H9 (cell line): ENCODE data around the gene MYO5B. TPM values are rescaled to one million over a fixed set of nuclear protein-coding genes. Genes with fewer than 3 reads are reported as not detected.

Source experiments
- DNase-seq: peaks from one replicate; pipeline ENCODE4 v3.0.0-alpha.2; 2017
- H2AFZ ChIP-seq: one replicate; pipeline ENCODE4 v1.6.1; 2013; ENCODE audit warnings: mild to moderate bottlenecking, low read length, control low read depth, moderate library complexity
- H2AK5ac ChIP-seq: 2 replicates; pipeline ENCODE4 v1.6.1; 2013; ENCODE audit warnings: low read length, control low read depth, mixed read lengths; ENCODE audit not compliant: insufficient read length
- H2BK120ac ChIP-seq: one replicate; pipeline ENCODE4 v1.6.1; 2013; ENCODE audit warnings: low read depth, mild to moderate bottlenecking, low read length, control low read depth, inconsistent platforms; ENCODE audit not compliant: poor library complexity, severe bottlenecking
- H2BK12ac ChIP-seq: 2 replicates; pipeline ENCODE4 v1.6.1; 2013; ENCODE audit warnings: low read length, control low read depth, mixed read lengths, low read depth; ENCODE audit not compliant: insufficient read length
- H2BK15ac ChIP-seq: 2 replicates; pipeline ENCODE4 v1.6.1; 2013; ENCODE audit warnings: low read depth, low read length, control low read depth
- H2BK20ac ChIP-seq: one replicate; pipeline ENCODE4 v1.6.1; 2013; ENCODE audit warnings: low read depth, mild to moderate bottlenecking, low read length, control low read depth, inconsistent platforms; ENCODE audit not compliant: poor library complexity, severe bottlenecking
- H2BK5ac ChIP-seq: 2 replicates; pipeline ENCODE4 v1.6.1; 2013; ENCODE audit warnings: low read length, control low read depth, mixed read lengths; ENCODE audit not compliant: insufficient read length
- H3K14ac ChIP-seq: 2 replicates; pipeline ENCODE4 v1.6.1; 2013; ENCODE audit warnings: low read length, control low read depth; ENCODE audit not compliant: insufficient read depth
- H3K18ac ChIP-seq: 2 replicates; pipeline ENCODE4 v1.6.1; 2013; ENCODE audit warnings: low read depth, mild to moderate bottlenecking, mixed read lengths, low read length, control low read depth; ENCODE audit not compliant: insufficient read length
- H3K23ac ChIP-seq: 2 replicates; pipeline ENCODE4 v1.6.1; 2013; ENCODE audit warnings: low read length, control low read depth, mixed read lengths, low read depth; ENCODE audit not compliant: insufficient read length
- H3K23me2 ChIP-seq: 2 replicates; pipeline ENCODE4 v1.6.1; 2013; ENCODE audit warnings: low read depth, mild to moderate bottlenecking, mixed read lengths, low read length, control low read depth; ENCODE audit not compliant: insufficient read length, poor library complexity, severe bottlenecking
- H3K27ac ChIP-seq: 2 replicates; pipeline ENCODE4 v1.5.1; 2013; ENCODE audit warnings: low read length, control low read depth, mixed read lengths, low read depth; ENCODE audit not compliant: insufficient read length
- H3K27me3 ChIP-seq: 2 replicates; pipeline ENCODE4 v1.6.1; 2013; ENCODE audit warnings: low read length, control low read depth, inconsistent platforms; ENCODE audit not compliant: insufficient read depth
- H3K4ac ChIP-seq: 2 replicates; pipeline ENCODE4 v1.6.1; 2013; ENCODE audit warnings: low read depth, mild to moderate bottlenecking, control low read depth, inconsistent platforms, low read length, moderate library complexity
- H3K4me1 ChIP-seq: 2 replicates; pipeline ENCODE4 v1.6.1; 2013; ENCODE audit warnings: low read length, control low read depth, inconsistent platforms; ENCODE audit not compliant: insufficient read depth
- H3K4me2 ChIP-seq: 2 replicates; pipeline ENCODE4 v1.6.1; 2013; ENCODE audit warnings: low read length, control low read depth, mixed read lengths; ENCODE audit not compliant: insufficient read length, insufficient read depth
- H3K56ac ChIP-seq: 2 replicates; pipeline ENCODE4 v1.6.1; 2013; ENCODE audit warnings: low read depth, mild to moderate bottlenecking, mixed read lengths, low read length, control low read depth; ENCODE audit not compliant: insufficient read length
- H3K79me1 ChIP-seq: 2 replicates; pipeline ENCODE4 v1.6.1; 2013; ENCODE audit warnings: low read depth, mild to moderate bottlenecking, moderate library complexity, low read length, control low read depth, inconsistent platforms; ENCODE audit not compliant: insufficient read depth, poor library complexity, severe bottlenecking
- H3K79me2 ChIP-seq: 2 replicates; pipeline ENCODE4 v1.6.1; 2013; ENCODE audit warnings: low read length, control low read depth, inconsistent platforms; ENCODE audit not compliant: insufficient read depth
- H3K9ac ChIP-seq: 2 replicates; pipeline ENCODE4 v1.6.1; 2013; ENCODE audit warnings: low read length, control low read depth, mixed read lengths; ENCODE audit not compliant: insufficient read length; ENCODE audit errors: extremely low read depth
- H3K9me3 ChIP-seq: one replicate; pipeline ENCODE4 v1.6.1; 2013; ENCODE audit warnings: low read depth, low read length, inconsistent platforms; ENCODE audit not compliant: control insufficient read depth
- H3T11ph ChIP-seq: one replicate; pipeline ENCODE4 v1.6.1; 2013; ENCODE audit warnings: mild to moderate bottlenecking, low read length, control low read depth, inconsistent platforms
- H4K20me1 ChIP-seq: one replicate; pipeline ENCODE4 v1.6.1; 2013; ENCODE audit not compliant: control insufficient read depth, insufficient read length, insufficient read depth
- H4K5ac ChIP-seq: 2 replicates; pipeline ENCODE4 v1.6.1; 2013; ENCODE audit warnings: low read depth, mild to moderate bottlenecking, mixed read lengths, low read length, control low read depth; ENCODE audit not compliant: insufficient read length
- H4K8ac ChIP-seq: replicated peaks from 2 replicates; pipeline ENCODE4 v1.6.1; 2013; ENCODE audit warnings: low read length, control low read depth, mixed read lengths, low read depth; ENCODE audit not compliant: insufficient read length
- H4K91ac ChIP-seq: 2 replicates; pipeline ENCODE4 v1.6.1; 2013; ENCODE audit warnings: low read depth, mild to moderate bottlenecking, moderate library complexity, mixed read lengths, low read length, control low read depth; ENCODE audit not compliant: insufficient read length
- H3K27ac Mint-ChIP-seq, 3 experiments: 2 replicates in 2 of 3; 3 replicates in 1 of 3; pipeline ENCODE4 v1.8.0; 2020 to 2021; ENCODE audit warnings: mixed read lengths in 3 of 3, mild to moderate bottlenecking in 1 of 3, moderate library complexity in 1 of 3
- H3K27me3 Mint-ChIP-seq: 2 replicates; pipeline ENCODE4 v1.8.0; 2021; ENCODE audit warnings: low read depth, mild to moderate bottlenecking, moderate library complexity, mixed read lengths
- H3K36me3 Mint-ChIP-seq, 3 experiments: 2 replicates in 2 of 3; 3 replicates in 1 of 3; pipeline ENCODE4 v1.8.0; 2020 to 2021; ENCODE audit warnings: low read depth in 3 of 3, mixed read lengths in 3 of 3; ENCODE audit not compliant: insufficient read depth in 1 of 3
- H3K4me1 Mint-ChIP-seq, 2 experiments: 2 replicates each; pipeline ENCODE4 v1.8.0; 2020; ENCODE audit warnings: mixed read lengths in 2 of 2
- H3K4me3 Mint-ChIP-seq, 2 experiments: 2 replicates in 1 of 2; 3 replicates in 1 of 2; pipeline ENCODE4 v1.8.0; 2020 to 2021; ENCODE audit warnings: mild to moderate bottlenecking in 2 of 2, mixed read lengths in 2 of 2, moderate library complexity in 1 of 2
- H3K9me3 Mint-ChIP-seq, 2 experiments: 2 replicates in 1 of 2; 3 replicates in 1 of 2; pipeline ENCODE4 v1.8.0; 2020; ENCODE audit warnings: mild to moderate bottlenecking in 2 of 2, mixed read lengths in 2 of 2, moderate library complexity in 1 of 2
- CTCF ChIP-seq: fragments of 200-600 bp; sonication (generic); conservative IDR thresholded peaks from 3 replicates; pipeline ENCODE4 v1.8.0; 2021; ENCODE audit warnings: antibody characterized with exemption, mild to moderate bottlenecking
- WGBS: extraction: QIAGEN DNeasy Blood & Tissue Kit; methylation state at CpG from one replicate; pipeline ENCODE4 v1.1.7; 2013; ENCODE audit warnings: missing lambda C conversion rate, low lambda C conversion rate, mixed read lengths; ENCODE audit not compliant: insufficient read length; ENCODE audit errors: extremely low coverage; 5-methylcytosine and 5-hydroxymethylcytosine counted together
- total RNA-seq: library from RNA; stranded (reverse); gene quantifications from 2 replicates; pipeline ENCODE4 v1.2.1, GENCODE V29; 2021

MYO5B gene
- total RNA-seq, 1 experiment from 2014 or later: 9.3 TPM

GRCh38 chr18:49955263-49955662 is 239.7 kb downstream of the MYO5B start:
- Histone ChIP-seq H3K4ac (no peak overlapping the region), H3K79me1 (no peaks in the 10 kb centered on the region), H3T11ph (no peak overlapping the region), H2BK15ac (no peak overlapping the region), H3K9me3 (no peaks in the 10 kb centered on the region), H2BK12ac (no peak overlapping the region), H3K23me2 (no peaks in the 10 kb centered on the region), H3K14ac (no peak overlapping the region), H2BK5ac (no peak overlapping the region), H3K4me1 (peaks cover 2% of the 10 kb centered on the region; the same call in 1 of the 2 replicates), H4K20me1 (no peaks in the 10 kb centered on the region), H3K23ac (no peak overlapping the region), H3K18ac (no peak overlapping the region), H4K5ac (no peak overlapping the region), H4K91ac (no peak overlapping the region), H2AFZ (no peak overlapping the region), H2BK20ac (no peak overlapping the region), H2BK120ac (no peak overlapping the region), H3K9ac (no peak overlapping the region), H3K4me2 (no peak overlapping the region), H3K27ac (no peak overlapping the region), H3K27me3 (no peaks in the 10 kb centered on the region; the same call in 1 of the 2 replicates), H4K8ac (no peak overlapping the region), H2AK5ac (no peak overlapping the region), H3K56ac (no peak overlapping the region), H3K79me2 (no peaks in the 10 kb centered on the region)
- WGBS: no CpG with 5 or more reads among the region's 5 CpGs
- Mint-ChIP-seq H3K36me3 (no peaks in the 10 kb centered on the region), H3K27me3 (no peaks in the 10 kb centered on the region), H3K27ac (no peak overlapping the region), H3K4me3 (no peak overlapping the region), H3K4me1 (peaks cover 4% of the 10 kb centered on the region in 2 experiments; a peak in 3 of 4 replicates), H3K9me3 (no peaks in the 10 kb centered on the region; a peak in 1 of 5 replicates)
- no peak for TF ChIP-seq CTCF
- DNase-seq: no peak
